Measurements from ENCODE around the gene NEGR1.

The NEGR1 gene

GRCh38 chr1:71521655-71522264, 760.6 kb downstream of the NEGR1 start:
- Histone ChIP-seq H3K4me2 (no peak overlapping the region), H3K9ac (no peak overlapping the region), H3K4me3 (IDR thresholded peaks at IDR 0.05; ENCODE audit: insufficient read depth, low read depth, low read length) (no peak overlapping the region), H4K20me1 (ENCODE audit: insufficient read depth) (no peaks in the 10 kb centered on the region), H3K4me1 (ENCODE audit: low read depth, poor library complexity, severe bottlenecking) (no peaks in the 10 kb centered on the region), H3K27me3 (ENCODE audit: insufficient read depth, low read depth) (no peaks in the 10 kb centered on the region), H2AFZ (ENCODE audit: low read depth) (no peak overlapping the region), H3K36me3 (ENCODE audit: insufficient read depth) (no peaks in the 10 kb centered on the region), H3K79me2 (ENCODE audit: insufficient read depth, low read depth) (no peaks in the 10 kb centered on the region), H3K27ac (no peak overlapping the region)
- TF ChIP-seq CTCF (conservative IDR thresholded peaks at IDR 0.05; ENCODE audit: low read depth, low read length) = peak; percentile 57

- Histone ChIP-seq H3K9ac (no peak overlapping the region), H3K27me3 (ENCODE audit: insufficient read depth, low read depth) (no peaks in the 10 kb centered on the region), H3K4me3 (IDR thresholded peaks at IDR 0.05; ENCODE audit: insufficient read depth, low read depth, low read length) (no peak overlapping the region), H3K27ac (no peak overlapping the region), H3K36me3 (ENCODE audit: insufficient read depth) (no peaks in the 10 kb centered on the region), H3K79me2 (ENCODE audit: insufficient read depth, low read depth) (no peaks in the 10 kb centered on the region), H2AFZ (ENCODE audit: low read depth) (no peak overlapping the region), H3K4me2 (no peak overlapping the region), H4K20me1 (ENCODE audit: insufficient read depth) (no peaks in the 10 kb centered on the region), H3K4me1 (ENCODE audit: low read depth, poor library complexity, severe bottlenecking) (no peaks in the 10 kb centered on the region)
- no peak for TF ChIP-seq CTCF (conservative IDR thresholded peaks at IDR 0.05; ENCODE audit: low read depth, low read length)
Measured at GRCh38 chr1:71511505-71511904, 770.8 kb downstream of the NEGR1 start.

GRCh38 chr1:71510725-71511124, 771.6 kb downstream of the NEGR1 start:
- H3K27ac ChIP-seq = no peak overlapping the region

GRCh38 chr1:71509051-71509595, 773.2 kb downstream of the NEGR1 start:
- Histone ChIP-seq H3K4me3 (IDR thresholded peaks at IDR 0.05; ENCODE audit: insufficient read depth, low read depth, low read length) (no peak overlapping the region), H3K79me2 (ENCODE audit: insufficient read depth, low read depth) (no peaks in the 10 kb centered on the region), H2AFZ (ENCODE audit: low read depth) (no peak overlapping the region), H3K27me3 (ENCODE audit: insufficient read depth, low read depth) (no peaks in the 10 kb centered on the region), H4K20me1 (ENCODE audit: insufficient read depth) (no peaks in the 10 kb centered on the region), H3K27ac (no peak overlapping the region), H3K9ac (no peak overlapping the region), H3K36me3 (ENCODE audit: insufficient read depth) (no peaks in the 10 kb centered on the region), H3K4me2 (no peak overlapping the region), H3K4me1 (ENCODE audit: low read depth, poor library complexity, severe bottlenecking) (no peaks in the 10 kb centered on the region)
- no peak for TF ChIP-seq CTCF (conservative IDR thresholded peaks at IDR 0.05; ENCODE audit: low read depth, low read length)

More at GRCh38 chr1:71510725-71511124, 771.6 kb downstream of the NEGR1 start:
- no peak overlapping the region for H2AFZ ChIP-seq (ENCODE audit: low read depth)
- H3K79me2 ChIP-seq (ENCODE audit: insufficient read depth, low read depth) = no peaks in the 10 kb centered on the region
- H3K27me3 ChIP-seq (ENCODE audit: insufficient read depth, low read depth) = no peaks in the 10 kb centered on the region
- no peaks in the 10 kb centered on the region for H3K4me1 ChIP-seq (ENCODE audit: low read depth, poor library complexity, severe bottlenecking)
- no peak for TF ChIP-seq CTCF (conservative IDR thresholded peaks at IDR 0.05; ENCODE audit: low read depth, low read length)
- no peak overlapping the region for H3K9ac ChIP-seq
- H3K36me3 ChIP-seq (ENCODE audit: insufficient read depth) = no peaks in the 10 kb centered on the region
- H3K4me2 ChIP-seq = no peak overlapping the region
- no peaks in the 10 kb centered on the region for H4K20me1 ChIP-seq (ENCODE audit: insufficient read depth)
- H3K4me3 ChIP-seq (IDR thresholded peaks at IDR 0.05; ENCODE audit: insufficient read depth, low read depth, low read length) = no peak overlapping the region

All from KMS-11 (cell line).